Natural killer cell treated with Interleukin-12 subunit alpha and Interleukin-12 subunit beta and Interleukin-15 and Interleukin-18, amount 100 ng/mL, for 72 hours (primary cell): ENCODE results near the gene CGB7. TPM values are rescaled to one million over a fixed set of nuclear protein-coding genes. Genes with fewer than 3 reads are reported as not detected.
"Not testable (repeated sequence)": the region's sequence is repeated elsewhere in the genome, so short reads cannot be mapped to it uniquely, and the experiment has no call there.

ENCODE experiments used
- ATAC-seq, 2 donors: fragments of 150-1000 bp; cut with Tn5 transposase in 1 of 2; sonication (Bioruptor Pico), chemical (Tn5 transposase) in 1 of 2; 2 replicates each; pipeline ENCODE4 v1.10.0; 2021
- DNase-seq: peaks from one replicate; pipeline ENCODE4 v3.0.0; 2022; ENCODE audit warnings: low spot score
- H3K27ac Mint-ChIP-seq, 2 donors: 1 replicate in 1 of 2; 2 replicates in 1 of 2; pipeline ENCODE4 v1.8.0; 2022; ENCODE audit warnings: mixed read lengths in 2 of 2, mild to moderate bottlenecking in 1 of 2, moderate library complexity in 1 of 2
- H3K27me3 Mint-ChIP-seq, 2 donors: 1 replicate in 1 of 2; 2 replicates in 1 of 2; pipeline ENCODE4 v1.8.0; 2022; ENCODE audit warnings: mixed read lengths in 2 of 2
- H3K36me3 Mint-ChIP-seq: one replicate; pipeline ENCODE4 v1.8.0; 2022; ENCODE audit warnings: mixed read lengths
- H3K4me1 Mint-ChIP-seq, 2 donors: 1 replicate in 1 of 2; 2 replicates in 1 of 2; pipeline ENCODE4 v1.8.0; 2022; ENCODE audit warnings: low read depth in 2 of 2, mixed read lengths in 2 of 2, mild to moderate bottlenecking in 1 of 2
- H3K4me3 Mint-ChIP-seq: one replicate; pipeline ENCODE4 v1.8.0; 2022; ENCODE audit warnings: mixed read lengths
- H3K9me3 Mint-ChIP-seq: 2 replicates; pipeline ENCODE4 v1.8.0; 2022; ENCODE audit warnings: mixed read lengths
- total RNA-seq, 2 donors: library from RNA; stranded (reverse); gene quantifications; one replicate each; pipeline ENCODE4 v1.2.3, GENCODE V29; 2022

Gene CGB7
- total RNA-seq, 2 donors from 2014 or later = not detected

DNA sequence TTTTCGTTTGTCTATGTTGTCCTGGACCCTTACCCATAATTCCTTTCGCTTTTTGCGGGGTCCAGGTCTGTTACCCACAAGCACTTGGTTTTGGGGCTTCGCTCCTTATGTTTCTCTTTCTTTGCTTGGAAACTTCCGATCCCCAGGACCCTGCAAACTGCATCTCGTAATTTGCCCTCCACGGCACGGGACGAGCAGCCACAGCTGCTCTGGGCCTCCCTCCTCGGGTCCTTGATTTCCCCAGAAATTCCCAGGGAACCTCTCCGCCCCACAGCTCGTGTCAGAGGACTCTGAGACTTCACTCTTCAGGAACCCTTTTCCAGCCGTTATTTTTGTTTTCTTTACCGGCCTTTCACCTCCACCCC lies 28.3 kb upstream of the CGB7 start:
- Mint-ChIP-seq H3K36me3 (peaks cover 17% of the 10 kb centered on the region), H3K27ac (peak overlapping the region; percentile 88 to 97), H3K4me1 (peaks cover 32 to 33% of the 10 kb centered on the region in 2 donors), H3K4me3 (peak overlapping the region; percentile 100), H3K27me3 (no peaks in the 10 kb centered on the region), H3K9me3 (no peaks in the 10 kb centered on the region)
- no peak for DNase-seq
- ATAC-seq = no peak

DNA sequence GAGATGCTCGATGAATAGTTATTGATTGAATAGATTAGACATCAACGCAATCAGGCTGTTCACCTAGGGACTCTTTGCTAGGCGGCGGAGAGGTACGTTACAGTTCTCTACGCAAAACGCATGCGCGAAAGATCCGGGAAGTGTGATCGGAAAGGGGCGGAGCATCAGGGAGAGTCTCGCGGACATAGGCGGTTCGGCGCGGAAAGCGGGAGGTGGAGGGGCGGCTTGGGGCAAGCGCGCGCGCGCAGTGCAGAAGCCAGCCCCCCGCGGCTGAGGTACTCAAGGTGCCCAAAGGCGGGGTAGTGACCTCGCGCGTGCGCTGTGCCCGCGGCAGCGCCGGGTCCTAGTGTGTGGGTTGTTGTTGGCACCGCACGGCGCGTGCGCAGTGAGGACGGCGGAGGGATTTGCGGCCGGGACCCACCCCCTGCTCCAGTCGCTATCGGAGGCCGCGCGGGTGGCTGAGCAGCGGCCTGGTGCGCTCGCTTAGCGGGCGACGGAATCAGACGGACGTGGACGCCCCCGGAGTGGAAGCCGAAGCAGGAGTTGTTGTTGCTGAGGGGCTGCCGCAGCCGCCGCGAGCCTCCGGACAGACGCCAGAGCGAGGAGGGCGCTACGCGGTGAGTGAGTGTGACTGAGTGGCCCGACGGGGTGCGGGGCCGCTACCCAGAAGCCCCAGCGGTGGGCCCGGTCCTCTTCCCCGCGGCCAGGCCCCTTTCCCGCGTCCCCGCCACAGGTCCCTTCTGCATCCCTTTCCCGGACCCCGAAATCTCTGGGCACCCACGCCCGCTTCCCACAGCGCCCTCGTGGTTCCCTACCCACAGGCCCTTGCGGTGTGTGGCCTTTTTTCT lies 27.7 kb upstream of the CGB7 start, which contains the start of gene SNRNP70:
Gene SNRNP70 (plus strand): TSS at position 432 of the 848 bp plus-strand sequence. CDS start 964 bp downstream, outside the sequence.
- no peaks in the 10 kb centered on the region for H3K9me3 Mint-ChIP-seq
- peak within 1 kb of the TSS; percentile 88 to 97 for H3K27ac Mint-ChIP-seq
- DNase-seq (peak; percentile 100), ATAC-seq (peak; percentile 97 to 98)
- peak within 1 kb of the TSS; percentile 100 for H3K4me3 Mint-ChIP-seq
- H3K36me3 Mint-ChIP-seq = peaks cover 17% of the 10 kb centered on the region
- no peaks in the 10 kb centered on the region for H3K27me3 Mint-ChIP-seq
- H3K4me1 Mint-ChIP-seq = peaks cover 27% of the 10 kb centered on the region in 2 donors

DNA sequence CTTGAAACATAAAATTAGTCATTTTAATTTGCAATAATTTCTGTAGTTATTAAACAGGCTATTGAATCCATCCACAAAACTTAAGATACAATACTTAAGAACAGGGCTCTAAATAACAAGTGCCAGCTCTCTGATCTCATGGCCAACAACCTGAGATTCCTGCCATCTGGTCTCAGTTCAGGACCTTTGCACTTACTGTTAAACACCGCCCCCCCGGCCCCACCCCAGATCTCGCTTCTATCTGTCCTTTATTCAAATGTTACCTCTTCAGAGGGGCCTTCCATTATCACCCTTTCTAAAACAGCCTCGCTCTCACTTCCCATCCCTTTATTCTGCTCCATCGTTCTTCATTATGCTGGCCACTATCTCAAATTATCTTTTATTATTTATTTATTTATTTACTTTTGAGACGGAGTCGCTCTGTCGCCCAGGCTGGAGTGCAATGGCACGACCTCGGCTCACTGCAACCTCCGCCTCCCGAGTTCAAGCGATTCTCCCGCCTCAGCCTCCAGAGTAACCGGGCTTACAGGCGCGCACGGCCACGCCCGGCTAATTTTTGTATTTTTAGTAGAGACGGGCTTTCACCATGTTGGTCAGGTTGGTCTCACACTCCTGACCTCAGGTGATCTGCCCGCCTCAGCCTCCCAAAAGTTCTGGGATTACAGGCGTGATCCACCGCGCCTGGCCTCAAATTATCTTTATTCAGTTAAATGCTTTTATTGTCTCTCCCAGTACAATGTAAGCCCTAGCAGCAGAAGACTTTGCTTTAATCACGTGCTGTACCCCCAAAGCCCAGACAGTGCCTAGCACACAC lies 26.9 kb upstream of the CGB7 start:
- Mint-ChIP-seq H3K4me1 (peaks cover 25% of the 10 kb centered on the region in 2 donors), H3K27me3 (no peaks in the 10 kb centered on the region), H3K36me3 (peaks cover 17% of the 10 kb centered on the region), H3K27ac (peak overlapping the region; percentile 88 to 97), H3K4me3 (peak overlapping the region; percentile 100), H3K9me3 (no peaks in the 10 kb centered on the region)
- no peak for DNase-seq
- ATAC-seq = no peak

DNA sequence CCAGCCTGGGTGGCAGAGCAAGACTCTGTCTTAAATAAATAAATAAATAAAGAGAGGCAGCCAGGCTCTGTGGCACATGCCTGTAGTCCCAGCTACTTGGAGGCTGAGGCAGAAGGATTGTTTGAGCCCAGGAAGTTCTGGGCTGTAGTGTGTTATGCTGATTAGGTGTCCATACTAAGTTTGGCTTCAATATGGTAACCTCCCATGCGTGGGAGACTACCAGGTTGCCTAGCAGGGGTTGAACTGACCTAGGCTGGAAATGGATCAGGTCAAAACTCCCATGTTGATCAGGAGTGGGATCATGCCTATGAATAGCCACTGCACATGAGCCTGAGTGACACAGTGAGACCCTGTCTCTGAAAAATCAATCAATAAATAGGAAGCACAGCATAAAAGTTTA lies 23.7 kb upstream of the CGB7 start:
- no peak overlapping the region for H3K4me3 Mint-ChIP-seq
- no peaks in the 10 kb centered on the region for H3K9me3 Mint-ChIP-seq
- H3K4me1 Mint-ChIP-seq = peaks cover 13 to 15% of the 10 kb centered on the region in 2 donors
- no peak for ATAC-seq
- no peak overlapping the region for H3K27ac Mint-ChIP-seq
- H3K36me3 Mint-ChIP-seq = peaks cover 6% of the 10 kb centered on the region
- DNase-seq = no peak
- H3K27me3 Mint-ChIP-seq = no peaks in the 10 kb centered on the region

DNA sequence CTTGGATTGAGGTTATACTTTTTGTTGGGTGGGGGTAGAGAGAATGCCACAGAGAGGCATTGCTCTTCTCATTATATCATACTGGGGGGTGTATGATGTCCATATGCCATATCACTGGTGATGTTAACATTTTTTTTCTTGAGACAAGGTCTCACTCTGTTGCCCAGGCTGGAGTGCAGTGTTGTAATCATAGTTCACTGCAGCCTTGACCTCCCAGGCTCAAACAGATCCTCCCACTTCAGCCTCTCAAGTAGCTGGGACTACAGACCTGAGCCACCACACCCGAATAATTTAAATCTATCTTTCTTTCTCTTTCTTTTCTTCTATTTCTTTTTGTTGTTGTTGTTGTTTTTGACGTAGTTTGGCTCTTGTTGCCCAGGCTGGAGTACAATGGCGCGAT lies 22.8 kb upstream of the CGB7 start:
- peaks cover 7 to 8% of the 10 kb centered on the region in 2 donors for H3K4me1 Mint-ChIP-seq
- H3K4me3 Mint-ChIP-seq = no peak overlapping the region
- ATAC-seq (no peak), DNase-seq (no peak)
- peaks cover 0 to 4% of the 10 kb centered on the region in 2 donors for H3K27me3 Mint-ChIP-seq
- no peaks in the 10 kb centered on the region for H3K9me3 Mint-ChIP-seq
- H3K27ac Mint-ChIP-seq = no peak overlapping the region
- H3K36me3 Mint-ChIP-seq = no peaks in the 10 kb centered on the region

DNA sequence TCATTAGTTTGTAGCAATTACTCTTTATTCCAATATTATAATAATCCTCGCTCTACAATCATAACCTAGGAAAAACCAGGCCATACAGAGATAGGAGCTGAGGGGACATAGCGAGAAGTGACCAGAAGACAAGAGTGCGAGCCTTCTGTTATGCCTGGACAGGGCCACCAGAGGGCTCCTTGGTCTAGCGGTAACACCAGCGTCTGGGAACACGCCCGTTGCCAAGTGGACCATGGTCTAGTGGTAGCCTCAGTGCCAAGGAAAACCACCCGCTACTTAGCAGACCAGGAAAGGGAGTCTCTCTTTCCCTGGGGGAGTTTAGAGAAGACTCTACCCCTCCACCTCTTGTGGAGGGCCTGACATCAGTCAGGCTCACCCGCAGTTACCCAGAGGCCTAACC lies 17.3 kb upstream of the CGB7 start:
- peaks cover 13% of the 10 kb centered on the region for H3K36me3 Mint-ChIP-seq
- H3K27ac Mint-ChIP-seq, H3K9me3 Mint-ChIP-seq, DNase-seq, H3K4me3 Mint-ChIP-seq, ATAC-seq: not testable (repeated sequence)
- H3K4me1 Mint-ChIP-seq = peaks cover 9 to 11% of the 10 kb centered on the region in 2 donors
- H3K27me3 Mint-ChIP-seq = peaks cover 27 to 30% of the 10 kb centered on the region in 2 donors

DNA sequence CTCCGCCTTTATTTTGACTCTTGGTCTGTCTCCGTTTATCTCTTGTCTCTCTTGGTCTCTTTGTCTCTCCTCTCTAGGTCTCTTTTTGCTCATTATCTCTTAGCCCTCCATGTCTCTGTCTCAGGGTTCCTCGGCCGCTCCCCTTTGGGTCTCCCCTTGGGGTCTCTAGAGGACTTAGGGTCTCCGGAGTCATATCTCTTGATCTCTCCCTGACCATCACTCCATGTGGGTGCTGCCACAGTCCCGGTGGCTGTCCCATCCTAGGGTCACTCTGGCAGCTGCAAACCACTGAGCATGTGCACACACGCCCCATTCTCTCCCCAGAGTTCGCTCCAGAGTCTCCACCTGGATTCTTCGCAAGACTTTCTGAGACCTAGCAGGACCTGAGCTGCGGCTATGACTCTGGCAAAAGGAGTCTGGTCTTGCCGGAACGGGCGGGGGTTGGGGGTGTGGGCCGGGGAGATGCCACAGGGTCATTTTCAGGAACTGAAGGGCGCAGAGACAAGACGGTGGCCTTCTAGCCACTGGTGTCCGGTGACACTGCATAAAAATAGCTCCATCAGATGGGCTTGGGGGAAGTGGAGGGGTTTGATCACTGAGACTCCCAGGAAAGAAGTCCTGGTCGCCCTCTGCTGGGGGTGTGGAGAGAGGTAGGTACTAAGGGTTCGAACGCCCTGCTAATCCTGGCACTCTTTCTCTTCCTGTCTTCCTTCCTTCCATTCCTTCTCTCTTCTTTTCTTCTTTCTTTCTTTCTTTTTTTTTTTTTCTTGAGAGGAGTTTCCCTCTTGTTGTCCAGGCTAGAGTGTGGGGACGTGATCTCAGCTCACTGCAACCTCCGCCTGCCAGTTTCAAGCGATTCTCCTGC lies 16.2 kb upstream of the CGB7 start:
- Mint-ChIP-seq H3K4me3 (peak overlapping the region; percentile 57), H3K9me3 (peaks cover 4% of the 10 kb centered on the region), H3K27ac (no peak overlapping the region), H3K4me1 (peaks cover 9 to 11% of the 10 kb centered on the region in 2 donors), H3K27me3 (peaks cover 36 to 41% of the 10 kb centered on the region in 2 donors), H3K36me3 (peaks cover 13% of the 10 kb centered on the region)
- DNase-seq (no peak), ATAC-seq (no peak)

DNA sequence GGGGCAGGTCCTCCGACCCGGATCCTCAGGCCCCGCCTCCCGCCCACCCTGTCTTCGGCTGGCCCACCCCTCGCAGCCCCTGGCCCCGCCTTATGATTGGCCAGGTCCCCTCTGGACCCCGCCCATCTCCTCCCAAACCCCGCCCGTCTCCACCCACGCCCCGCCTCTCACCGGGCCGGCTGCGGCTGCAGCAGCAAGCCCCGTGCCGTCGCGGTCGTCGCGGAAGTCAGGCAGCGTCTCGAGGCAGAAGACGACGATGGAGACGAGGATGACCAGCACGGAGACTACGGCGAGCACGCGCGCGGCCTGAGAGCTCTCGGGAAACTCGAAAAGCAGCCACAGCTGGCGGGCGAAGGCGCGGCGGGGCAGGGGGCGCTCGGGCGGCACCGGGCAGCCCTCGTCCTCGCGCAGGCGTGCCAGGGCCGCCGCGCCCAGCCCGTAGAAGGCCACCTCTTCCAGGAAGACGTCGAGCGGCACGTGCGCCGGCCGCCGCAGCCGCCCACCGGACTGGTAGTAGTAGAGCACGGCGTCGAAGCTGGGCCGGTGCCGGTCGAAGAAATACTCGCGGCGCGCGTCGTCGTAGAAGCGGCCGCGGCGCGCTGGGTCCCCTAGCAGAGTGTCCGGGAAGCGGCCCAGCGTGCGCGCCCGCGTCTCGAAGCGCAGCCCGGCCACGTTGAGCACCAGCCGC lies 14.5 kb upstream of the CGB7 start:
- Mint-ChIP-seq H3K36me3 (peaks cover 13% of the 10 kb centered on the region), H3K9me3 (peaks cover 4% of the 10 kb centered on the region), H3K4me1 (peaks cover 9 to 11% of the 10 kb centered on the region in 2 donors), H3K27ac (no peak overlapping the region), H3K27me3 (peaks cover 45 to 53% of the 10 kb centered on the region in 2 donors), H3K4me3 (no peak overlapping the region)
- ATAC-seq = peak in 1 of 2 donors; percentile 54
- DNase-seq = no peak

DNA sequence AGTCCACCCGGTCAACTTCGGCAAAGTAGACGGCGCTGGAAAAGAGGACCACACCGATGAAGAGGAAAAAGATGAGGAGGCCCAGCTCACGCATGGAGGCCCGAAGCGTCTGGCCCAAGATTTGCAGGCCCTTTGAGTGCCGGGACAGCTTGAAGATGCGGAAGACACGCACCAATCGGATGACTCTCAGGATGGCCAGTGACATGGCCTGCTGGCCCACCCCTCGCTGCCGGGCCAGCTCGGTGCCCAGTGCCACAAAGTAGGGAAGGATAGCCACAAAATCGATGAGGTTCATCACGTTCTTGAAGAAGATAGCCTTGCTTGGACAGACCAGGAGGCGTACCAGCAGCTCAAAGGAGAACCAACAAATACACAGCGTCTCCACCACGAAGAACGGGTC lies 12.9 kb upstream of the CGB7 start:
- peaks cover 13% of the 10 kb centered on the region for H3K36me3 Mint-ChIP-seq
- DNase-seq (no peak), ATAC-seq (no peak)
- H3K27ac Mint-ChIP-seq = no peak overlapping the region
- no peak overlapping the region for H3K4me3 Mint-ChIP-seq
- H3K27me3 Mint-ChIP-seq = peaks cover 52 to 69% of the 10 kb centered on the region in 2 donors
- H3K9me3 Mint-ChIP-seq = peaks cover 4% of the 10 kb centered on the region
- H3K4me1 Mint-ChIP-seq = peaks cover 11 to 12% of the 10 kb centered on the region in 2 donors

DNA sequence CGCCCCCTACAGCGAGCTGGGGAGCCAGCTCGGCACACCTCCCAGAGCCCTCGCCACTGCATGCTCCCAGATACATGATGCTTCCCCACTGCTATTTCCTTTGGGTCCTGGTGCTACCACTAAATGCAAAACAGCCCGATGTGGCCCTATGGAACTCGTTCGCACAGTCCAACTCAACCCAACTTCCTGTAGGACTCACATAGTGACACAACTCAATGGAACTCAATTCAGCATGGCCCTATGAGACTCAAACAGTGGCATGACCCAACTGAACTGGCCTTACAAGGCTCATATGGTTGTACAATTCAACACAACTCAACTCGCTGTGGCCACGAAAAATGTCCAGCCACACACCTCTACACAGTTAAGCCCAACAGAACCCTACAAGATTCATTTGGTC lies 11.5 kb upstream of the CGB7 start:
- peaks cover 11 to 13% of the 10 kb centered on the region in 2 donors for H3K4me1 Mint-ChIP-seq
- peaks cover 13% of the 10 kb centered on the region for H3K36me3 Mint-ChIP-seq
- ATAC-seq = no peak
- peaks cover 4% of the 10 kb centered on the region for H3K9me3 Mint-ChIP-seq
- no peak overlapping the region for H3K4me3 Mint-ChIP-seq
- H3K27ac Mint-ChIP-seq = no peak overlapping the region
- H3K27me3 Mint-ChIP-seq = peaks cover 48 to 67% of the 10 kb centered on the region in 2 donors
- no peak for DNase-seq

DNA sequence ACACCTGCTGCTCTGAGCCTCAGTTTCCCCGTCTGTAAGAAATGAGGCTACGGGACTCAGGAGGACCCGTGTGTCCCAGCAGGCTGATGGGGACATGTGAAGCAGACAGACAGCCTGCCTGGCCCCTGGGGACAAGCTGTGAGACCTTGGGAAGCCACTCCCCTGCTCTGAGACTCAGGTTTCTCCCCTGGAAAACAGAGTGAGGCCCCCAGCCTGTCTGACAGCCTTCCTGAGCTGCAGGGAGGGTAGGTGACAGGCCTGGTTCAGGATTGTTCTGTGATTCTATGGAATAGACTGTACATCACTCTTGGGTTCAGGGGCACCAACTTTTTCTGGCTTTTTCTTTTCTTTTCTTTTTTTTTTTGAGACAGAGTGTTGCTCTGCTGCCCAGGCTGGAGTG lies 10.0 kb upstream of the CGB7 start:
- Mint-ChIP-seq H3K27me3 (peaks cover 41 to 52% of the 10 kb centered on the region in 2 donors), H3K4me1 (peaks cover under 1 to 4% of the 10 kb centered on the region in 2 donors)

DNA sequence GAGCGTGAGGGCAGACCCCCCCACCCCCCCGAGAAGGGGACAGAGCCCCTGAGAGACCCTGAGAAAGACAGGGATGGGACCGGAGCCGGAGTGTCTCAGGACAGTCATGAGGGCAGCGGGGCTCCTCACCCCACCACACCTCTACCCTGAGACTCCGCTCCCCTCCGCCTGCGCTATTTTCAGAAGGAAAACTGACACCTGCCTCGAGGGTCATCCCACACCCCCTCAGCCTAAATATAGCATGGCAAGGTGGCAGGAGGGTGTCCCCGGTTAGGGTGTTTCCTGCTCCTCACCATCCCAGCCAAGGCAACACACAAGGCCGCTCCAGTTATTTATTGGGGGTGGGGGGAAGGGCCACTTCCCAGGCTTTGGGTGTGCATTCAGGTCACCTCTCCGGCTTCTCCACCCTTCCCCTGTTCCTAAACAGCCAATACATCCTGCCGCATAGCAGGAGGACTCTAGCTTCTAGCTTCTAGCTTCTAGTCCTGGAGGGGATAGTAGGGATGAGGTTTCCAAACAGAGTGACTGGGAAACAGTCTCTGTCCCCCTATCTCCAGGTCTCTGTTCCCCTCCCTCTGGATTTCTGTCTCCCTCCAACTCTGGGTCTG lies 8.5 kb upstream of the CGB7 start:
- ATAC-seq = no peak
- H3K27ac Mint-ChIP-seq = no peak overlapping the region
- H3K27me3 Mint-ChIP-seq = peaks cover 40 to 54% of the 10 kb centered on the region in 2 donors
- no peak overlapping the region for H3K4me3 Mint-ChIP-seq
- DNase-seq = no peak
- H3K36me3 Mint-ChIP-seq = no peaks in the 10 kb centered on the region
- H3K4me1 Mint-ChIP-seq = peaks cover 0 to 7% of the 10 kb centered on the region in 2 donors
- H3K9me3 Mint-ChIP-seq = peaks cover 4% of the 10 kb centered on the region

More for the DNA sequence above, 10.0 kb upstream of the CGB7 start:
- H3K9me3 Mint-ChIP-seq = peaks cover 4% of the 10 kb centered on the region
- no peak overlapping the region for H3K27ac Mint-ChIP-seq
- no peak for DNase-seq
- peaks cover 1% of the 10 kb centered on the region for H3K36me3 Mint-ChIP-seq
- H3K4me3 Mint-ChIP-seq = no peak overlapping the region
- ATAC-seq = no peak
